Femur (tissue), 1 donor: ENCODE measurements around the gene PPDPF.
"Not testable (repeated sequence)": the region's sequence is repeated elsewhere in the genome, so short reads cannot be mapped to it uniquely, and the experiment has no call there.

Experiments
- DNase-seq: peaks from one replicate; pipeline ENCODE4 v3.0.0-alpha.2; 2017

PPDPF gene

GRCh38 chr20:63553251-63553932 lies 32.8 kb downstream of the PPDPF start:
- peak; percentile 87 for DNase-seq

GRCh38 chr20:63553933-63554290 lies 33.3 kb downstream of the PPDPF start, which contains the start of gene FNDC11:
Gene FNDC11, plus strand, starts transcription at chr20:63554159. Its CDS starts 1,505 bp downstream, at chr20:63555664.
- DNase-seq: peak; percentile 60

DNA sequence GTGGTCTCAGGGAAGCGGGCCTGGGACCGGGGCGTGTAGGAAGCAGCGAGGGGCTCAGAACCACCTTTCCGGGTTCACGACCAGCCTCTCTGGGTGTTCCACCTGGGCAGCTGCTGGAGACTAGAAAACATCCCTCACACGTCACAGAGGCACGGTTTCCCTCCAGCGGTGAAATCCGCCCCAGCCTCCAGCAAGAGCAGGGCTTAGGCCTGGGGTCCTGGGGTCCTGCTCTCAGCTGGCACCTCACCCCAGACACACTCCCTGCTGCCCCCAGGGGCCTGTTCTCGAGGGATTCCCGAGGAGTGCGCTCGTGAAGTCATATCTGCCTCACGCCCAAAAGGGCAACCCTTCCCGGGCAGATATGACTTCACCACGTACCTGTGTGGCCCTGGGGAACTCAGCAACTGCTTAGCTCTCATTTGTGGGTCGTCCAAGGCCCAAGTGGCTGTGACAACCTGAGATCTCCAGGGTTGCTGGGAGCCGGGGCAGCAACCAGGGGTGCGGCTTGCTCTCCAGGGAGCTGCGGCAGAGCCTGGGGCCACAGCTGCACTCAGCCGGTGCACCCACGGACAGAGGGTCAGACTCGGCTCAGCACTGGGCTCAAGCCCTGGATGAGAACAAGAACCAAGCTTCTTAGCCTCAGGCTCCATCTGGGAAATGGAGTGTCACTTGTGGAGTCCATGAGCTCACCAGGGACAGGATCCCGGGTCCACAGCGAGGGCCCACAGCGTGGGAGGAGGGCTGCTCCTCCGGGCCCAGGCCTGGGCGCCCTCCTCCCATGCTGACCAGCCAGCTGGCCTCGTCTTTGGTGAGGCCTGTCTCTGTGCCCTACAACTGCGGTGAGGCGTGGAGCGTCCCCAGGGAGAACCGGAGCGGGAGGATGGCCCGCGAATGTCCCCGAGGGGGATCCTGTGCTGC lies 34.1 kb downstream of the PPDPF start:
- DNase-seq: no peak

- no peak for DNase-seq
These were observed 35.3 kb downstream of the PPDPF start for GRCh38 chr20:63555661-63556381.

DNA sequence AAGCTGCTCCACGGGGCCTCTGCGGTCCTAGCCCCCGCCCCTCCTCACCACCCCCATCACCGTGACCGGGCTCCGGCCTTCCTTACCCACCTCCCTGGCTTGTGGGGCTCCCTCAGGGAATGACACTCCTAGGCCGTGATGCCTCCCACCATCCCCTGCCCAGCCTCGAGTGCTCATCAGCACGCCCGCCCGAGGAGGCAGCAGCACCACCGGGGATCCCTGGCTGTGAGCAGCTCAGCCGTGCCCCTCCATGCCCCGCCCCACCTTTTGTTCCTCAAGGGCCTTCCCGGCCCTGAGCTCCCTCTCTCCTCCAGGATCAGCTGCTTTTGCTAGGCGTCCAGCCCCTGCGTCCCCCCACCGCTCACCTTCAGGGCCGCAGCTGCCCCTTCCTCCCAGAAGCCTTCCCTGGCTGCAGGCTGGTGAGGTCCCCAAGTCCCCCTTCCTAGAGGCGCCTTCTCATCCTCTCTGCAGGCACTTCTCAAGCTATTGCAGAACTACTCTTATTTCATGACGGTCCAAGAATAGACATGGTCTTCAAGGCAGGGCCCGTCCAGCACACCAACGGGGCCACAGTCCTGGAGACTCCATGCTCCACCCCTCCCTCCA lies 36.4 kb downstream of the PPDPF start:
- DNase-seq: no peak

GRCh38 chr20:63557481-63557891 lies 36.9 kb downstream of the PPDPF start:
- DNase-seq: no peak

- DNase-seq: no peak
These were observed 38.4 kb downstream of the PPDPF start for GRCh38 chr20:63558804-63559484.

DNA sequence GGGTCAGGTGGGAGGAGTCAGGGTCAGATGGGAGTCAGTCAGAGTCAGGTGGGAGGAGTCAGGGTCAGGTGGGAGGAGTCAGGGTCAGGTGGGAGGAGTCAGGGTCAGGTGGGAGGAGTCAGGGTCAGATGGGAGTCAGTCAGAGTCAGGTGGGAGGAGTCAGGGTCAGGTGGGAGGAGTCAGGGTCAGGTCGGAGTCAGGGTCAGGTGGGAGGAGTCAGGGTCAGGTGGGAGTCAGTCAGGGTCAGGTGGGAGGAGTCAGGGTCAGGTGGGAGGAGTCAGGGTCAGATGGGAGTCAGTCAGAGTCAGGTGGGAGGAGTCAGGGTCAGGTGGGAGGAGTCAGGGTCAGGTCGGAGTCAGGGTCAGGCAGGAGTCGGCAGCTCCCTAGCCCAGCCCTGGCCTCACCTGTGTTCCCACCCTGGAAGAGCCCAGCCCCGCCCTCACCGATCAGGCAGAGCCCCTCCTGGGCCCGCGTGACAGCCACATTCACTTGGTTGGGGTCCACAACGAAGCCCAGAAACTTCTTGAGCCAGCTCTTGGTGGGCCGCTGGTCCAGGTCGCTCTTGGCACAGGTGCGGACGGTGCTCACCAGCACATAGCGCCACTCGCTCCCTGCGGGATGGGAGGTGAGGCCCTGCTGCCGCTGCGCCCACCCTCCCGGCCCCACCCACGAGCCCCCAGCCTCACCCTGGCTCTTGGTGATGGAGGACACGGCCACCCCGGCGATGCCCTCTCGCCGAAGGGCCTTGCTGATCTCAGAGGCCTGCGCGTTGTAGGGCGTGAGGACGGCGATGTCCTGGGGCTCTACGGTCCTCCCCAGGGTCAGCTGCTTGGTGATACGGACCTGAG lies 39.1 kb downstream of the PPDPF start:
- DNase-seq: not testable (repeated sequence)

DNA sequence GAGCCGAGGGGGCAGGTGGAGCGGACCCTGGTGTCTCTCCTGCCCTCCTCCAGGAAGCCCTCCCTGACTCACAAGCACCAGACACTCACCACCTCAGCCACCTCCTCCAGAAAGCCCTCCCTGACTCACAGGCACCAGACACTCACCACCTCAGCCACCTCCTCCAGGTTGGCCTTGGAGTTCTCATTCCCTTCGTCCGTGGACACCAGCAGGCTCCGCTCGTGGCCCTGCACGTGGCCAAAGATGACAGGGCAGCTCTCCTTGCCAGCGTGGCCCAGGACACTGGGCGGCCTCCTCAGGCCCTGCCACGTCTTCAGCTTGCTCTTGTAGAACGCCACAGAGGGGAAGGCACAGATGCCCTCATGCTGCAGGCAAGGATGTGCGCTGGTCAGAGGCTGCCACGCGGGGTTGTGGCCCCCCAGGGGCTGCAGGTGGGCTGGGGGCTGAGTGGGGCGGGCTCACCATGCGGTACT lies 39.8 kb downstream of the PPDPF start:
- DNase-seq: no peak

GRCh38 chr20:63560856-63561609 lies 40.5 kb downstream of the PPDPF start:
- DNase-seq: no peak

DNA sequence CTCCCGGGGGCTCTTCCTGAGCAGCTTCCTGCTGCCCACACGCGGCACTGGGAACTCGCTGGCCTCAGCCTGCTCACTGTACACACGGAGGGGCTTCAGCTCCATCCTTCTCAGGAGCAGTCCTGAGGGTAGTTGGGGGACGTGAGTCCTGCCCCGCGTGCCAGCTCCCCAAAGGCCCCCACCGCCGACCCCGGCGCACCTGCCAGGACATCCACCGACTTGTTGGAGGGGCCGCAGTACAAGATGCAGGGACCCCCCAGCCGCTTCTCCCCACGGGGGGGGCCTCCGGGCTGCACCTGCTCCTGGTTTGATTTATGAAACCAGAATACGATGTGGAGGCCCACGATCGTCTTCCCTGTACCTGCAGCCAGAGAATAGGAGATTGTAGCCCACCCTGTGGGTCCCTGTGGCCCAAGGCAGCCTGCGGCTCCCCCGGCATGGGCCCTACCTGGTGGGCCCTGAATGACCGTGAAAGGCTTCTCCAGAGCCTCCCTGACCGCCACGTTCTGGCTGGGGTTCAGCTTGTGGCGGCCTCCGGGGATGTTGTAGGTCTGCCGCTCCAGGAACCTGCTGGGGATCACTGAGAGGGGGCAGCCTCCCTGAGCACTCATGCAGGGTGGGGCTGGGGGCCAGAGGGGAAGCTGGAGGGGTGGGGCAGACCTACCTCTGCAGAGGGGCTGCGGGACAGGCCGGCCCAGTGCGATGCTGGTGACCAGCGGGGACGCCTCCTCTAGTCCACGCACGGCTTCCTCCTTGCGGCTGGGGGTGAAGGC lies 41.2 kb downstream of the PPDPF start:
- no peak for DNase-seq

DNA sequence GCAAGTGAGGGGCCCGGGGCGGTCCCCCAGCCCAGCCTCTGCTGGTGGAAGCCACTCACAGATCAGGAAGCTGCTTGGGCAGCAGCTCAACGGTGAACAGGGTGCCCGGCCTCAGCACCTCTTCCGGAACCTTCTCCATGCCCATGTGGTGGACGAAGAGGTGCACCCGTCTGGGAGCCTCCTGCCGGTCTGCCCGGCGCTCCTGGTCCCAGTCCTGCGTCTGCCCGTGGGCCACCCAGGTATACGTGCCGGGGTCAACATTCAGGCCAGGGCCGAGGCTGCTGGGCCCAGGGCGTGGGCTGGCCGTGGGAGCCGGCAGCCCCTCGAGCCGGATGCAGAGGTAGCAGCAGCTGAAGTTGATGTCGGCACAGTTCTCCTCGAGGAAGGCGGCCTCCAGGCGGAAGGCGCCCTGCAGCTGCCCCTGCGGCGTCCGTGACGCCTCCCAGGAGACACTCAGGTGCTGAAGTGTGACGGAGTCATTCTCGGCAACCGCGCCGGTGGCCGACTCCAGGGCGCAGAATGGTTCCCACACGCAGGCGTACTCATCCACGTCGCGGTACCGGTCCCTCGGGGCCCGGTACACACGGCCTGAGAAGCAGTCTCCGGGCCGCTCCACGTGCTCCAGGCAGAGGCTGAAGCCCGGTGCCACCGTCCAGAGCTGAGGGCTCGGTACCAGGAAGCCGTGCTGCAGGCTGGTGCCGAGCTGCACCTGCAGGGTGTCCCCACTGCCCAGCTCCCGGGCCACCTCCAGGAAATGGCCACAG lies 42.1 kb downstream of the PPDPF start:
- no peak for DNase-seq

DNA sequence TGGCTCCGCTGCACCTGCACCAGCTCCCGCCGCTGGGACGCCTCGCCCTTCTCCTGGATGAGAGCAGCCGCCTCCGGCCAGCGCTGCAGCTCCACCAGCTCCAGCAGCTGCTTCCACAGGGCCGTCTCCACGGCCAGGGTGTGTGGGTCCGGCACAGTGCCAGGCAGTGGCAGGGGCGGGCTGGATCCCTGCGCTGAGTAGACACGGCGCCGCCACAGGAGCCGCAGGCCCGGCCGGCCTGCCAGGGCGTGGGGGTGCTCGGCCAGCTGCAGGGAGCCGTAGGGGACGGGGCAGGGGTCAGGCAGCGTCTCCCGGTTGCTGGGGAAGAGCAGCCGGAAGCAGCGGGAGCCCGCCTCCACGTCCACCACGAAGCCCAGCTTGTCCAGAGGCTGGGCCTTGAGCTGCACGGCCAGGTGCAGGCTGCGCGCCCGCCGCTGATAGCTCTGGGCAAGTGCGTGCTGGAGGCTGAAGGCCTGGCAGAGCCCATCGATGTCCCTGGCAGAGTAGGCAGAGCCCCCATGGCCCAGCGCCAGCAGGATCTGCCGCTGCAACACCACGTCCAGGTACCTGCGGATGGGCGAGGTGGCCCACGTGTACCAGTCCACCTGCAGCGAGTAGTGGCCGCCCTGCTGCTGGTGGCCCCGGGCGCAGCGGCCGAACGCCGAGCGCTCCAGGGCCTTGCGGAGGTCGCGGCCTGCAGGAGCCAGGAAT lies 42.8 kb downstream of the PPDPF start:
- DNase-seq: no peak

- no peak for DNase-seq
These were observed 43.7 kb downstream of the PPDPF start for GRCh38 chr20:63564036-63564810.

GRCh38 chr20:63565021-63565698 lies 44.6 kb downstream of the PPDPF start:
- DNase-seq: no peak

DNA sequence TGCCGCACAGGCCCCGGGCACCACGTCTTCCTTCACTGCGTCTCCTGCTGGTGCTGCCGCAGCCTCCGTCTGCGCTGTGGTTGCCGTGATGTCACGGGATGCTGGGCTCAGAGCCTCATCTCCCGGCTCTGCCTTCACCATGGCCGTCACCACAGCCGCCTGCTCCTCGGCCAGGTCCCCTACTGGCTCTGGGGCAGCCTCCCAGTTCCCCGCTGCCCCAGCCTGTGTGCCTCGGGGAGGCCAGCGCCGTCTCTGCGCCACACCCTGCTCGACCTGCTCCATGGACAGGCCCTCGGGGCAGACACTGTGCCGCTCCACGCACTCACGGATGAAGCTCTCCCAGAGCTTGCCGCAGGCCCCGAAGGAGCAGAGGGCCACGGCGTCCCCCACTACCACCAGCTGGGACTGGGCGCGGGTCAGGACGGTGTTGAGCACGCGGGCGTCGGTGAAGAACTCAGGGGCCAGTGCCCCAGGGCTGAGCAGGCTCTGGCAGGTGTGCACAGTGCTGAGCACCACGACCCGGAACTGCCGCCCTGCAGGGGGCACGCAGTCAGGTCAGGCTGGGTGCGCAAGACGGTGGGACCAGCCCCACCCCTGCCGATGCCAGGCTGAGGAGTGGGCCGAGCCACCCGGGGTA lies 45.3 kb downstream of the PPDPF start:
- DNase-seq: no peak
